GM12878 (cell line): Measurements from ENCODE around the gene SHQ1. TPM values are rescaled to one million over a fixed set of nuclear protein-coding genes. Genes with fewer than 3 reads are reported as not detected.

Experiments
- ATAC-seq: fragments of 200-7000 bp; cut with Tn5 transposase; 3 replicates; pipeline ENCODE4 v1.9.1; 2020; ENCODE audit warnings: mild to moderate bottlenecking, moderate library complexity
- BruUV-seq: library from RNA; stranded (reverse); fragments of 400-500 nt; replicated peaks from 2 replicates; lab custom pipeline; 2021; lab: Mats Ljungman, UMichigan
- CTCF ChIA-PET: fragments of 300-600 bp; sonication (Branson Sonifier 250); formaldehyde crosslinking; extraction: SDS; loops from one replicate; lab custom pipeline; 2021; ENCODE audit warnings: inconsistent platforms; lab: Yijun Ruan, JAX
- POLR2A ChIA-PET: fragments of 350-600 bp; formaldehyde crosslinking; extraction: SDS; loops from one replicate; lab custom pipeline; 2021; ENCODE audit warnings: inconsistent platforms; lab: Charles Lee
- RAD21 ChIA-PET: fragments of 300-600 bp; sonication (Branson Sonifier 250); formaldehyde crosslinking; loops from one replicate; lab custom pipeline; 2023; ENCODE audit warnings: antibody characterized with exemption; ENCODE audit not compliant: unreplicated experiment; lab: Charles Lee
- SMC1A ChIA-PET: fragments of 300-600 bp; sonication (Branson Sonifier 250); formaldehyde crosslinking; loops from one replicate; lab custom pipeline; 2023; ENCODE audit not compliant: unreplicated experiment, uncharacterized antibody; lab: Charles Lee
- DNase-seq: peaks from one replicate; pipeline ENCODE4 v3.0.0-alpha.2; 2011; ENCODE audit warnings: low read depth, low spot score
- FAIRE-seq: peaks from 3 replicates; lab custom pipeline; 2011; peaks lifted over from hg19 to GRCh38; lab: Jason Lieb, UNC
- H2AFZ ChIP-seq: 2 replicates; pipeline ENCODE4 v1.6.0; 2011; ENCODE audit warnings: low read depth, low read length, control low read depth; ENCODE audit not compliant: control insufficient read depth
- H3K27ac ChIP-seq: 2 replicates; pipeline ENCODE4 v1.5.1; 2011; ENCODE audit warnings: control low read depth; ENCODE audit not compliant: control insufficient read depth, insufficient read depth
- H3K27me3 ChIP-seq, 2 experiments: replicated peaks in 1 of 2; 2 replicates each; pipeline versions ENCODE4 v1.6.0 to v1.6.1; 2011; ENCODE audit warnings: low read length in 1 of 2; ENCODE audit not compliant: control insufficient read depth in 2 of 2, insufficient read depth in 2 of 2
- H3K36me3 ChIP-seq, 2 experiments: 2 replicates each; pipeline ENCODE4 v1.5.1; 2011; ENCODE audit warnings: low read length in 1 of 2; ENCODE audit not compliant: control insufficient read depth in 2 of 2, insufficient read depth in 2 of 2
- H3K4me1 ChIP-seq: 2 replicates; pipeline ENCODE4 v1.6.1; 2011; ENCODE audit warnings: mild to moderate bottlenecking, low read length, moderate library complexity, mixed read lengths; ENCODE audit not compliant: control insufficient read depth, insufficient read depth
- H3K4me2 ChIP-seq: 2 replicates; pipeline ENCODE4 v1.6.0; 2011; ENCODE audit warnings: control low read depth; ENCODE audit not compliant: control insufficient read depth, insufficient read depth
- H3K4me3 ChIP-seq: fragments of 200-600 bp; sonication (generic); 2 replicates; pipeline ENCODE4 v1.5.1; 2016
- H3K79me2 ChIP-seq: 2 replicates; pipeline ENCODE4 v1.6.0; 2011; ENCODE audit warnings: low read length; ENCODE audit not compliant: control insufficient read depth, insufficient read depth
- H3K9ac ChIP-seq: 2 replicates; pipeline ENCODE4 v1.8.0; 2011; ENCODE audit warnings: low read length, control low read depth, mixed read lengths; ENCODE audit not compliant: control insufficient read depth, insufficient read depth
- H3K9me3 ChIP-seq: replicated peaks from 3 replicates; pipeline ENCODE4 v1.5.1; 2011; ENCODE audit warnings: mild to moderate bottlenecking, low read length; ENCODE audit not compliant: control insufficient read depth, insufficient read depth
- H4K20me1 ChIP-seq: 2 replicates; pipeline ENCODE4 v1.6.0; 2011; ENCODE audit not compliant: control insufficient read depth, insufficient read depth
- CBX3 ChIP-seq: fragments of 200-600 bp; sonication (generic); IDR thresholded peaks from 2 replicates; pipeline ENCODE4 v1.6.1; 2016; ENCODE audit warnings: low read depth, borderline replicate concordance
- CBX5 ChIP-seq: sonication (generic); IDR thresholded peaks from 2 replicates; pipeline ENCODE4 v1.6.1; 2016; ENCODE audit warnings: low read depth, moderate library complexity, mild to moderate bottlenecking, inconsistent platforms
- ELK1 ChIP-seq: IDR thresholded peaks from 2 replicates; pipeline ENCODE4 v1.6.1; 2012; ENCODE audit warnings: low read depth, low read length, improper control_type of control experiment
- HDAC6 ChIP-seq: fragments of 200-600 bp; sonication (generic); IDR thresholded peaks from one replicate; pipeline ENCODE4 v1.8.0; 2017; ENCODE audit warnings: antibody characterized with exemption; ENCODE audit not compliant: unreplicated experiment
- IRF3 ChIP-seq: fragments of 450-650 bp; IDR thresholded peaks from 2 replicates; pipeline ENCODE4 v1.6.1; 2014; ENCODE audit warnings: mild to moderate bottlenecking
- NR2C1 ChIP-seq: fragments of 450-650 bp; IDR thresholded peaks from 2 replicates; pipeline ENCODE4 v1.6.1; 2017; ENCODE audit warnings: antibody characterized with exemption, mild to moderate bottlenecking, moderate library complexity
- SMC3 ChIP-seq: IDR thresholded peaks from 2 replicates; pipeline ENCODE4 v1.6.1; 2011; ENCODE audit warnings: low read length, improper control_type of control experiment, borderline replicate concordance
- SREBF1 ChIP-seq: IDR thresholded peaks from 2 replicates; pipeline ENCODE4 v1.6.1; 2012; ENCODE audit warnings: mild to moderate bottlenecking, low read length
- ZSCAN29 ChIP-seq: fragments of 450-650 bp; IDR thresholded peaks from 2 replicates; pipeline ENCODE4 v1.6.1; 2017; ENCODE audit warnings: mild to moderate bottlenecking, moderate library complexity
- WGBS: methylation state at CpG from one replicate; pipeline ENCODE4 v1.1.6; 2016; ENCODE audit warnings: low lambda C conversion rate; ENCODE audit not compliant: insufficient replicate concordance, insufficient coverage; ENCODE audit errors: missing lambda C conversion rate; 5-methylcytosine and 5-hydroxymethylcytosine counted together
- in situ Hi-C: fragments of 300-500 bp; cut with MboI; formaldehyde crosslinking; loops from 9 replicates; pipeline ENCODE4 v1.14.3; 2018; ENCODE audit warnings: mixed read lengths
- intact Hi-C: fragments of 100-400 bp; cut with micrococcal nuclease; formaldehyde crosslinking; loops from one replicate; pipeline ENCODE4 v1.14.2; 2022; ENCODE audit not compliant: unreplicated experiment
- polyA plus RNA-seq, 11 experiments: library from polyadenylated mRNA; depleted of rRNA in 4 of 11; unstranded in 6 of 11; stranded (reverse) in 5 of 11; fragments of >200 nt; fragmentation: Nextera tagmentation in 4 of 11; fragmentation: Illumina TruSeq in 1 of 11; extraction: Ambion mirVana in 4 of 11; extraction: Trizol in 1 of 11; gene quantifications; 1 replicate in 1 of 11; 2 replicates in 10 of 11; pipeline versions ENCODE4 v1.2.1 to v1.2.3, GENCODE V29; 2011 to 2016; ENCODE audit warnings: inconsistent platforms in 2 of 11, missing spikeins in 2 of 11, low read depth in 1 of 11
- total RNA-seq, 4 experiments: library from RNA; depleted of rRNA in 3 of 4; stranded (reverse); fragments of >200 nt in 3 of 4; fragmentation: Illumina TruSeq in 1 of 4; extraction: Trizol in 1 of 4; gene quantifications; 2 replicates each; pipeline versions ENCODE4 v1.2.1 to v1.2.3, GENCODE V29; 2013 to 2021

The SHQ1 gene
- total and polyA plus RNA-seq, 10 of the 15 experiments (the other 5 are each of a cell fraction or from before 2014, with no cell fraction given) = 12.6 to 51.7 (median 24.5) TPM

- no peak for DNase-seq
- Histone ChIP-seq H3K9ac (no peak overlapping the region), H3K4me3 (no peak overlapping the region), H3K9me3 (no peaks in the 10 kb centered on the region), H3K27me3 (no peaks in the 10 kb centered on the region), H3K4me2 (no peak overlapping the region), H3K36me3 (peaks cover 2 to 4% of the 10 kb centered on the region in 2 experiments; a peak in 2 of 4 replicates), H3K4me1 (no peaks in the 10 kb centered on the region), H3K79me2 (no peaks in the 10 kb centered on the region), H4K20me1 (no peaks in the 10 kb centered on the region), H3K27ac (no peak overlapping the region), H2AFZ (no peak overlapping the region)
- CTCF ChIA-PET = no interaction called here
- 78% methylated on average over 8 of the region's 8 CpGs for WGBS
- TF ChIP-seq ELK1 (no peak), CBX3 (no peak), ZSCAN29 (no peak), SREBF1 (no peak), IRF3 (no peak), SMC3 (no peak), CBX5 (no peak), NR2C1 (no peak), HDAC6 (no peak)
- FAIRE-seq = no peak
- BruUV-seq = no TSS peak
- ATAC-seq = no peak
- in situ Hi-C loops (no loop called here), intact Hi-C loops (no loop called here)
- RAD21 ChIA-PET = no interaction called here
- SMC1A ChIA-PET = no interaction called here
- POLR2A ChIA-PET = no interaction called here
Measured at GRCh38 chr3:72763751-72764440, 84.3 kb downstream of the SHQ1 start.
